HEK293 (cell line): ENCODE measurements around the gene PCNX3.

ENCODE experiments used
- HOXC10 ChIP-seq: sonication (generic); formaldehyde crosslinking; IDR thresholded peaks from 2 replicates; pipeline ENCODE4 v1.8.1; 2023; ENCODE audit warnings: mild to moderate bottlenecking, missing genetic modification reagents
- OVOL3 ChIP-seq: fragments of 450-650 bp; formaldehyde crosslinking; IDR thresholded peaks from 2 replicates; pipeline ENCODE4 v1.5.1; 2016; ENCODE audit warnings: missing biosample characterization, missing genetic modification characterization
- SP3 ChIP-seq: fragments of 450-650 bp; formaldehyde crosslinking; IDR thresholded peaks from 2 replicates; pipeline ENCODE4 v1.5.1; 2016; ENCODE audit warnings: missing biosample characterization, missing genetic modification characterization
- SP7 ChIP-seq: fragments of 450-650 bp; formaldehyde crosslinking; IDR thresholded peaks from 2 replicates; pipeline ENCODE4 v1.5.1; 2016; ENCODE audit warnings: missing biosample characterization, missing genetic modification characterization
- ZBTB48 ChIP-seq: fragments of 450-650 bp; formaldehyde crosslinking; IDR thresholded peaks from 2 replicates; pipeline ENCODE4 v1.5.1; 2016; ENCODE audit warnings: missing biosample characterization, missing genetic modification characterization
- ZBTB49 ChIP-seq: fragments of 450-650 bp; formaldehyde crosslinking; IDR thresholded peaks from 2 replicates; pipeline ENCODE4 v1.5.1; 2016; ENCODE audit warnings: missing biosample characterization, missing genetic modification characterization, low read depth
- ZEB2 ChIP-seq: fragments of 450-650 bp; formaldehyde crosslinking; IDR thresholded peaks from 2 replicates; pipeline ENCODE4 v1.5.1; 2016; ENCODE audit warnings: missing biosample characterization, missing genetic modification characterization
- ZFP3 ChIP-seq: fragments of 450-650 bp; formaldehyde crosslinking; IDR thresholded peaks from 2 replicates; pipeline ENCODE4 v1.5.1; 2016; ENCODE audit warnings: low read depth, missing biosample characterization, missing genetic modification characterization
- ZIC2 ChIP-seq: fragments of 450-650 bp; formaldehyde crosslinking; IDR thresholded peaks from 2 replicates; pipeline ENCODE4 v1.5.1; 2016; ENCODE audit warnings: missing biosample characterization, missing genetic modification characterization
- ZNF112 ChIP-seq: fragments of 450-650 bp; formaldehyde crosslinking; IDR thresholded peaks from 2 replicates; pipeline ENCODE4 v1.5.0; 2017; ENCODE audit warnings: missing biosample characterization, missing genetic modification characterization
- ZNF138 ChIP-seq: fragments of 450-650 bp; formaldehyde crosslinking; IDR thresholded peaks from 2 replicates; pipeline ENCODE4 v1.5.1; 2016; ENCODE audit warnings: missing biosample characterization, missing genetic modification characterization, borderline replicate concordance
- ZNF19 ChIP-seq: fragments of 450-650 bp; formaldehyde crosslinking; IDR thresholded peaks from 2 replicates; pipeline ENCODE4; 2016; ENCODE audit warnings: missing biosample characterization, missing genetic modification characterization, low read depth
- ZNF239 ChIP-seq: fragments of 450-650 bp; formaldehyde crosslinking; IDR thresholded peaks from 2 replicates; pipeline ENCODE4 v1.5.1; 2016; ENCODE audit warnings: missing biosample characterization, missing genetic modification characterization
- ZNF324 ChIP-seq: fragments of 450-650 bp; formaldehyde crosslinking; IDR thresholded peaks from 2 replicates; pipeline ENCODE4 v1.5.1; 2016; ENCODE audit warnings: missing biosample characterization, missing genetic modification characterization
- ZNF394 ChIP-seq: fragments of 450-650 bp; formaldehyde crosslinking; IDR thresholded peaks from 2 replicates; pipeline ENCODE4 v1.5.1; 2016; ENCODE audit warnings: missing biosample characterization, missing genetic modification characterization, mild to moderate bottlenecking, moderate library complexity, borderline replicate concordance
- ZNF473 ChIP-seq: fragments of 450-650 bp; formaldehyde crosslinking; IDR thresholded peaks from 2 replicates; pipeline ENCODE4 v1.5.1; 2017; ENCODE audit warnings: missing biosample characterization, missing genetic modification characterization
- ZNF530 ChIP-seq: fragments of 450-650 bp; formaldehyde crosslinking; IDR thresholded peaks from 2 replicates; pipeline ENCODE4 v1.5.1; 2016; ENCODE audit warnings: low read depth, missing biosample characterization, missing genetic modification characterization
- ZNF544 ChIP-seq: fragments of 450-650 bp; formaldehyde crosslinking; IDR thresholded peaks from 2 replicates; pipeline ENCODE4 v1.5.0; 2017; ENCODE audit warnings: missing biosample characterization, missing genetic modification characterization
- ZNF549 ChIP-seq: fragments of 450-650 bp; IDR thresholded peaks from 2 replicates; pipeline ENCODE4 v1.5.1; 2018; ENCODE audit warnings: missing biosample characterization, missing genetic modification characterization, mild to moderate bottlenecking, inconsistent platforms, moderate library complexity
- ZNF585B ChIP-seq: fragments of 450-650 bp; formaldehyde crosslinking; IDR thresholded peaks from 2 replicates; pipeline ENCODE4 v1.5.1; 2016; ENCODE audit warnings: missing biosample characterization, missing genetic modification characterization
- ZNF621 ChIP-seq: fragments of 450-650 bp; formaldehyde crosslinking; IDR thresholded peaks from 2 replicates; pipeline ENCODE4 v1.5.1; 2017; ENCODE audit warnings: missing biosample characterization, missing genetic modification characterization
- ZNF623 ChIP-seq: fragments of 450-650 bp; formaldehyde crosslinking; IDR thresholded peaks from 2 replicates; pipeline ENCODE4 v1.5.1; 2016; ENCODE audit warnings: missing biosample characterization, missing genetic modification characterization
- ZNF677 ChIP-seq: fragments of 450-650 bp; IDR thresholded peaks from 2 replicates; pipeline ENCODE4 v1.5.0; 2018; ENCODE audit warnings: missing biosample characterization, mild to moderate bottlenecking, missing genetic modification characterization, moderate library complexity
- TF ChIP-seq, protein P1 (sequence below): fragments of 450-650 bp; formaldehyde crosslinking; IDR thresholded peaks from 2 replicates; pipeline ENCODE4 v1.5.1; 2016; ENCODE audit warnings: missing biosample characterization, missing genetic modification characterization, borderline replicate concordance
- TF ChIP-seq, protein P2 (sequence below): fragments of 450-650 bp; formaldehyde crosslinking; IDR thresholded peaks from 2 replicates; pipeline ENCODE4 v1.5.1; 2016; ENCODE audit warnings: missing biosample characterization, missing genetic modification characterization
- TF ChIP-seq, protein P3 (sequence below): fragments of 450-650 bp; formaldehyde crosslinking; IDR thresholded peaks from 2 replicates; pipeline ENCODE4 v1.5.1; 2016; ENCODE audit warnings: missing biosample characterization, missing genetic modification characterization
- TF ChIP-seq, protein P4 (sequence below): fragments of 450-650 bp; formaldehyde crosslinking; IDR thresholded peaks from 2 replicates; pipeline ENCODE4 v1.5.1; 2016; ENCODE audit warnings: missing biosample characterization, missing genetic modification characterization

PCNX3 gene

GRCh38 chr11:65652511-65653228 is 37.1 kb downstream of the PCNX3 start (continued):
- TF ChIP-seq ZNF677 (tag by site-specific recombination) (no peak), HOXC10 (CRISPR knock-in tag) (no peak), SP3 (tag by site-specific recombination) (peak; percentile 77), ZNF19 (tag by site-specific recombination) (no peak), ZNF549 (no peak), ZBTB48 (tag by site-specific recombination) (no peak), ZIC2 (tag by site-specific recombination) (no peak), ZNF530 (tag by site-specific recombination) (no peak), ZBTB49 (tag by site-specific recombination) (no peak), SP7 (tag by site-specific recombination) (0 out of 2 replicates have a peak, but pooled peaks have one; percentile 36), ZNF623 (tag by site-specific recombination) (no peak), ZNF324 (tag by site-specific recombination) (no peak), ZEB2 (tag by site-specific recombination) (peak; percentile 44; the same call in 1 of the 2 replicates), OVOL3 (tag by site-specific recombination) (no peak), ZNF394 (tag by site-specific recombination) (no peak), ZNF585B (no peak), ZNF621 (tag by site-specific recombination) (no peak), ZNF544 (tag by site-specific recombination) (no peak), ZNF112 (tag by site-specific recombination) (no peak), ZNF473 (tag by site-specific recombination) (no peak), ZNF138 (tag by site-specific recombination) (no peak), ZNF239 (tag by site-specific recombination) (no peak), ZFP3 (tag by site-specific recombination) (no peak)
- TF ChIP-seq, protein P1, sequence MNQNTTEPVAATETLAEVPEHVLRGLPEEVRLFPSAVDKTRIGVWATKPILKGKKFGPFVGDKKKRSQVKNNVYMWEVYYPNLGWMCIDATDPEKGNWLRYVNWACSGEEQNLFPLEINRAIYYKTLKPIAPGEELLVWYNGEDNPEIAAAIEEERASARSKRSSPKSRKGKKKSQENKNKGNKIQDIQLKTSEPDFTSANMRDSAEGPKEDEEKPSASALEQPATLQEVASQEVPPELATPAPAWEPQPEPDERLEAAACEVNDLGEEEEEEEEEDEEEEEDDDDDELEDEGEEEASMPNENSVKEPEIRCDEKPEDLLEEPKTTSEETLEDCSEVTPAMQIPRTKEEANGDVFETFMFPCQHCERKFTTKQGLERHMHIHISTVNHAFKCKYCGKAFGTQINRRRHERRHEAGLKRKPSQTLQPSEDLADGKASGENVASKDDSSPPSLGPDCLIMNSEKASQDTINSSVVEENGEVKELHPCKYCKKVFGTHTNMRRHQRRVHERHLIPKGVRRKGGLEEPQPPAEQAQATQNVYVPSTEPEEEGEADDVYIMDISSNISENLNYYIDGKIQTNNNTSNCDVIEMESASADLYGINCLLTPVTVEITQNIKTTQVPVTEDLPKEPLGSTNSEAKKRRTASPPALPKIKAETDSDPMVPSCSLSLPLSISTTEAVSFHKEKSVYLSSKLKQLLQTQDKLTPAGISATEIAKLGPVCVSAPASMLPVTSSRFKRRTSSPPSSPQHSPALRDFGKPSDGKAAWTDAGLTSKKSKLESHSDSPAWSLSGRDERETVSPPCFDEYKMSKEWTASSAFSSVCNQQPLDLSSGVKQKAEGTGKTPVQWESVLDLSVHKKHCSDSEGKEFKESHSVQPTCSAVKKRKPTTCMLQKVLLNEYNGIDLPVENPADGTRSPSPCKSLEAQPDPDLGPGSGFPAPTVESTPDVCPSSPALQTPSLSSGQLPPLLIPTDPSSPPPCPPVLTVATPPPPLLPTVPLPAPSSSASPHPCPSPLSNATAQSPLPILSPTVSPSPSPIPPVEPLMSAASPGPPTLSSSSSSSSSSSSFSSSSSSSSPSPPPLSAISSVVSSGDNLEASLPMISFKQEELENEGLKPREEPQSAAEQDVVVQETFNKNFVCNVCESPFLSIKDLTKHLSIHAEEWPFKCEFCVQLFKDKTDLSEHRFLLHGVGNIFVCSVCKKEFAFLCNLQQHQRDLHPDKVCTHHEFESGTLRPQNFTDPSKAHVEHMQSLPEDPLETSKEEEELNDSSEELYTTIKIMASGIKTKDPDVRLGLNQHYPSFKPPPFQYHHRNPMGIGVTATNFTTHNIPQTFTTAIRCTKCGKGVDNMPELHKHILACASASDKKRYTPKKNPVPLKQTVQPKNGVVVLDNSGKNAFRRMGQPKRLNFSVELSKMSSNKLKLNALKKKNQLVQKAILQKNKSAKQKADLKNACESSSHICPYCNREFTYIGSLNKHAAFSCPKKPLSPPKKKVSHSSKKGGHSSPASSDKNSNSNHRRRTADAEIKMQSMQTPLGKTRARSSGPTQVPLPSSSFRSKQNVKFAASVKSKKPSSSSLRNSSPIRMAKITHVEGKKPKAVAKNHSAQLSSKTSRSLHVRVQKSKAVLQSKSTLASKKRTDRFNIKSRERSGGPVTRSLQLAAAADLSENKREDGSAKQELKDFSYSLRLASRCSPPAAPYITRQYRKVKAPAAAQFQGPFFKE (tag by site-specific recombination) = no peak
- TF ChIP-seq, protein P2, sequence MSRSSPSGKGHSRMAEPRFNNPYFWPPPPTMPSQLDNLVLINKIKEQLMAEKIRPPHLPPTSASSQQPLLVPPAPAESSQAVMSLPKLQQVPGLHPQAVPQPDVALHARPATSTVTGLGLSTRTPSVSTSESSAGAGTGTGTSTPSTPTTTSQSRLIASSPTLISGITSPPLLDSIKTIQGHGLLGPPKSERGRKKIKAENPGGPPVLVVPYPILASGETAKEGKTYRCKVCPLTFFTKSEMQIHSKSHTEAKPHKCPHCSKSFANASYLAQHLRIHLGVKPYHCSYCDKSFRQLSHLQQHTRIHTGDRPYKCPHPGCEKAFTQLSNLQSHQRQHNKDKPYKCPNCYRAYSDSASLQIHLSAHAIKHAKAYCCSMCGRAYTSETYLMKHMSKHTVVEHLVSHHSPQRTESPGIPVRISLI (tag by site-specific recombination) = no peak
- TF ChIP-seq, protein P3, sequence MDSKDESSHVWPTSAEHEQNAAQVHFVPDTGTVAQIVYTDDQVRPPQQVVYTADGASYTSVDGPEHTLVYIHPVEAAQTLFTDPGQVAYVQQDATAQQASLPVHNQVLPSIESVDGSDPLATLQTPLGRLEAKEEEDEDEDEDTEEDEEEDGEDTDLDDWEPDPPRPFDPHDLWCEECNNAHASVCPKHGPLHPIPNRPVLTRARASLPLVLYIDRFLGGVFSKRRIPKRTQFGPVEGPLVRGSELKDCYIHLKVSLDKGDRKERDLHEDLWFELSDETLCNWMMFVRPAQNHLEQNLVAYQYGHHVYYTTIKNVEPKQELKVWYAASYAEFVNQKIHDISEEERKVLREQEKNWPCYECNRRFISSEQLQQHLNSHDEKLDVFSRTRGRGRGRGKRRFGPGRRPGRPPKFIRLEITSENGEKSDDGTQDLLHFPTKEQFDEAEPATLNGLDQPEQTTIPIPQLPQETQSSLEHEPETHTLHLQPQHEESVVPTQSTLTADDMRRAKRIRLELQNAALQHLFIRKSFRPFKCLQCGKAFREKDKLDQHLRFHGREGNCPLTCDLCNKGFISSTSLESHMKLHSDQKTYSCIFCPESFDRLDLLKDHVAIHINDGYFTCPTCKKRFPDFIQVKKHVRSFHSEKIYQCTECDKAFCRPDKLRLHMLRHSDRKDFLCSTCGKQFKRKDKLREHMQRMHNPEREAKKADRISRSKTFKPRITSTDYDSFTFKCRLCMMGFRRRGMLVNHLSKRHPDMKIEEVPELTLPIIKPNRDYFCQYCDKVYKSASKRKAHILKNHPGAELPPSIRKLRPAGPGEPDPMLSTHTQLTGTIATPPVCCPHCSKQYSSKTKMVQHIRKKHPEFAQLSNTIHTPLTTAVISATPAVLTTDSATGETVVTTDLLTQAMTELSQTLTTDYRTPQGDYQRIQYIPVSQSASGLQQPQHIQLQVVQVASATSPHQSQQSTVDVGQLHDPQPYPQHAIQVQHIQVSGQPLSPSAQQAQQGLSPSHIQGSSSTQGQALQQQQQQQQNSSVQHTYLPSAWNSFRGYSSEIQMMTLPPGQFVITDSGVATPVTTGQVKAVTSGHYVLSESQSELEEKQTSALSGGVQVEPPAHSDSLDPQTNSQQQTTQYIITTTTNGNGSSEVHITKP (tag by site-specific recombination) = peak; percentile 62
- TF ChIP-seq, protein P4, sequence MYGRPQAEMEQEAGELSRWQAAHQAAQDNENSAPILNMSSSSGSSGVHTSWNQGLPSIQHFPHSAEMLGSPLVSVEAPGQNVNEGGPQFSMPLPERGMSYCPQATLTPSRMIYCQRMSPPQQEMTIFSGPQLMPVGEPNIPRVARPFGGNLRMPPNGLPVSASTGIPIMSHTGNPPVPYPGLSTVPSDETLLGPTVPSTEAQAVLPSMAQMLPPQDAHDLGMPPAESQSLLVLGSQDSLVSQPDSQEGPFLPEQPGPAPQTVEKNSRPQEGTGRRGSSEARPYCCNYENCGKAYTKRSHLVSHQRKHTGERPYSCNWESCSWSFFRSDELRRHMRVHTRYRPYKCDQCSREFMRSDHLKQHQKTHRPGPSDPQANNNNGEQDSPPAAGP (tag by site-specific recombination) = peak; percentile 52; the same call in 1 of the 2 replicates
